Mucosa of rectum (tissue), 2 donors: ENCODE data around the gene CDON.

Experiments used
- H3K27ac ChIP-seq, 2 donors: one replicate each; pipeline ENCODE4 v1.7.0; 2013; ENCODE audit warnings: inconsistent platforms in 2 of 2, low read depth in 2 of 2, low read length in 2 of 2
- H3K27me3 ChIP-seq, 2 donors: one replicate each; pipeline ENCODE4 v1.7.0; 2013; ENCODE audit warnings: low read length in 2 of 2; ENCODE audit not compliant: control insufficient read depth in 2 of 2, insufficient read depth in 2 of 2
- H3K36me3 ChIP-seq, 2 donors: one replicate each; pipeline ENCODE4 v1.7.0; 2013; ENCODE audit warnings: low read length in 2 of 2; ENCODE audit not compliant: control insufficient read depth in 2 of 2, insufficient read depth in 2 of 2
- H3K4me1 ChIP-seq, 2 donors: one replicate each; pipeline ENCODE4 v1.7.0; 2013; ENCODE audit warnings: low read length in 2 of 2, mild to moderate bottlenecking in 1 of 2; ENCODE audit not compliant: control insufficient read depth in 2 of 2, insufficient read depth in 2 of 2
- H3K4me3 ChIP-seq, 2 donors: one replicate each; pipeline ENCODE4 v1.7.0; 2013; ENCODE audit warnings: low read length in 2 of 2
- H3K9ac ChIP-seq, 2 donors: one replicate each; pipeline ENCODE4 v1.7.0; 2013; ENCODE audit warnings: low read length in 2 of 2, low read depth in 1 of 2, mild to moderate bottlenecking in 1 of 2
- H3K9me3 ChIP-seq, 2 donors: one replicate each; pipeline ENCODE4 v1.7.0; 2013; ENCODE audit warnings: low read length in 2 of 2; ENCODE audit not compliant: control insufficient read depth in 2 of 2
- donor health status: healthy.
- donor health status: Normal muscosa, but diverticular disease.

Gene CDON

DNA sequence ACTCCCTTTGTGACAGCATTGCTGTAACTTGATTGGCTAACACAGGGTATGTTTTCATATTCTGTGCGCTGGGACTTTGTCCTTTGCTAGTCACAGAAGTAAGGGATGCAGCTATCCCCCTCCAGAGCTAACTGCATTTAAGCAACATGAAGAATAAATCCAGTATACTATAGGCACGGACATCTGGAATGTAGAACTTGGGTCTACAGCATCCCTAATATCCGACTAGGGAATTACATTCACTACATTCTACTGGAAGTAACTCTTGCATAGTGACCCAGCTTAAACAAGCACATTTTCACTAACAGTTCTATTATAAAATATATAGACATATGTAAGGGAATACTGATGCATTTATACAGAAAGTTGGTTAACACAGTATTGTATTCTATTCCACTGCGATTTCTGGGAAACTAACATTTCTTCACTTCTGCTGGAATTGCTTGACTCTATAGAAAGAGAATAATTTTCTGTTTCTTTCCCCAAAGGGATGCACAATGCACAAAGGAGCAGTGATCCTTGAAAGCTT lies 103.7 kb downstream of the CDON start:
- Histone ChIP-seq H3K4me3 (no peak overlapping the region), H3K9ac (no peak overlapping the region), H3K4me1 (no peaks in the 10 kb centered on the region), H3K27ac (no peak overlapping the region), H3K27me3 (no peaks in the 10 kb centered on the region), H3K9me3 (no peaks in the 10 kb centered on the region), H3K36me3 (no peaks in the 10 kb centered on the region)

DNA sequence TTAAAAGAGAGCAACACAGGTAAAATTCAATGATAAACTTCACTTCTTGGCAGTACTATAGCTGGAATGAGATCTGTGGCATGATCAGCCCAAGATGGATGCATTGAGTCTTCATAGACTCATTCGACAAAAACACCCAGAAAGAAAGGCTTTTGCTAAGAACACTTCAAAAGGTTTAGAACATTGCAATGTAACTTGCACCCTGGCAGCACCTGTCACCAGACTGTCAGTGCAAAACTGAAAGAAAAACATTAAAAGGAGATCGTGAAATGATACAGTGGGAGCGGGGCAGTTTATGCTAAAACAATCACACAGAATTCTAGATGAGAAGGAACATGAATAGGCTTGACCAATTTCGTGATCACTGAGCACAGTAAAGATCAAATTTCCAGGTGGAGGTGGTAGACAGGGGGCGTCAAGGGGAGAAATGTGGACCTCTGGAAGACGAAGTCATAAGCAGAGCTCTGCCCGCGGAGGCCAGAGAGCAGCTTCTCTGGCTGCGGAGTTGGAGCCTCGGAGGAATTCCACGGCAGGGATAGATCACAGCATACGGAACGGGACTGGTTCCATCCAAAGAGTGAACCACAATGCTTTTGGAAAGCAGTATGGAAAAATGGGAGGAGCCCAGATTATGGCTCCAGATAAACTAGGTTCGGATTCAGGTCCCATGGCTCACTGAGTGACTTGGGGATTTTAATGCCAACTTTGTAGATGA lies 104.9 kb downstream of the CDON start:
- H3K9ac ChIP-seq = no peak overlapping the region
- H3K36me3 ChIP-seq = no peaks in the 10 kb centered on the region
- peaks cover 0 to 2% of the 10 kb centered on the region in 2 donors for H3K4me1 ChIP-seq
- no peak overlapping the region for H3K4me3 ChIP-seq
- H3K27ac ChIP-seq = no peak overlapping the region
- no peaks in the 10 kb centered on the region for H3K9me3 ChIP-seq
- H3K27me3 ChIP-seq = no peaks in the 10 kb centered on the region

DNA sequence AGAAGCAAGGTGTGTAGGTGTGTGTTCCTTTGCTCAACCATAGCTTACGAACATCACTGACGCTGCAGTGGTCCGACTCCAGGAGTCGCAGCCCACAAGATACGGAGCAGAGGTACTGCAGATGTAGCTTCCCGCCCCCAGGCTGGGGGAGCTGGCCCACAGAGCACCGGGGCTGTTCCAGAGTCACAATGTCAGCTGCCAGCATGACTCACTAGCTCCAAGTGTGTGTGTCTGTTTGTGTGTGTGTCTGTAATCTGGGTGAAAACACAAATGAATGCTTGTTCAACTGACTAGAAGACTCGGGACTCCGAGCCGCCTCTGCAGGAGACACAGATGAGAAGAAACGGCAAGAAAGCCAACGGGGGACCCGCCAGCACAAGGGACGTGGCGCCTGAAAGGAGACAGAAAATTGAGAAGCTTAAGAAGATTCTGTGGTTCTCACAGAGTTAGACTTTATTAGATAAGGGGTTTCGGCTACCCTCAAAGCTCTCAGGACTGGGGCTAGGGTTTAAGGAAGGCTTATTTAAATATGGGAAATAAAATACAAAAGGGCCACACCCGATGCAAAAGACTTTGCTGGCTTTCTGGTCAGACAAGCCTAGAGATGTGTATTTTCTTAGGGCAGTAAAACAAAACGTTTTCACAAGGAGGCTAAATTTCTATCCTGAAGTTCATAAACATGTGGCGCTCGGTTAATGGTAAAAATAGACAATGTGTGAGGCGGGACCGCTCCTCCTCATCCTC lies 106.1 kb downstream of the CDON start:
- Histone ChIP-seq H3K9ac (no peak overlapping the region), H3K27ac (no peak overlapping the region), H3K27me3 (no peaks in the 10 kb centered on the region), H3K4me1 (peaks cover 0 to 4% of the 10 kb centered on the region in 2 donors), H3K9me3 (no peaks in the 10 kb centered on the region), H3K36me3 (no peaks in the 10 kb centered on the region), H3K4me3 (no peak overlapping the region)

DNA sequence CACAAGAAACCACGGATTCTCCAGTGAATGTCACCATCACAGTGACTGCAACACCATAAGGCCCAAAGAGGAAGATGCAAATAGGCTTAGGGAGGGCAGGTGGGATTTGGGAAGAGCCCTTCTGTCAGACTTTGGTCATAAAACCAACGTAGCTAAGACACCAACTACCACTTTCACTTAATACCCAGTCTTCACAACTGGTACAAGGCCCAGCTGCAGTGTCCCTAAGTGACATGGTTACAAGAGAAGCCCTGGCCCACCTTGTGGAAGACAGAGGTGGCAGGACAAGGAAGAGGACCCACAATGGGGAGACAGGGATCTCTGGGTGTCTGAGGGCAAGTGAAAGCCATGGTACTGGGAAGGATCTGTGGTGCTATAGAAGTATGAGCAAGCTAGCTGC lies 106.8 kb downstream of the CDON start:
- H3K36me3 ChIP-seq = no peaks in the 10 kb centered on the region
- H3K4me3 ChIP-seq = no peak overlapping the region
- H3K9ac ChIP-seq = no peak overlapping the region
- H3K9me3 ChIP-seq = no peaks in the 10 kb centered on the region
- peaks cover 0 to 4% of the 10 kb centered on the region in 2 donors for H3K4me1 ChIP-seq
- H3K27me3 ChIP-seq = no peaks in the 10 kb centered on the region
- no peak overlapping the region for H3K27ac ChIP-seq

DNA sequence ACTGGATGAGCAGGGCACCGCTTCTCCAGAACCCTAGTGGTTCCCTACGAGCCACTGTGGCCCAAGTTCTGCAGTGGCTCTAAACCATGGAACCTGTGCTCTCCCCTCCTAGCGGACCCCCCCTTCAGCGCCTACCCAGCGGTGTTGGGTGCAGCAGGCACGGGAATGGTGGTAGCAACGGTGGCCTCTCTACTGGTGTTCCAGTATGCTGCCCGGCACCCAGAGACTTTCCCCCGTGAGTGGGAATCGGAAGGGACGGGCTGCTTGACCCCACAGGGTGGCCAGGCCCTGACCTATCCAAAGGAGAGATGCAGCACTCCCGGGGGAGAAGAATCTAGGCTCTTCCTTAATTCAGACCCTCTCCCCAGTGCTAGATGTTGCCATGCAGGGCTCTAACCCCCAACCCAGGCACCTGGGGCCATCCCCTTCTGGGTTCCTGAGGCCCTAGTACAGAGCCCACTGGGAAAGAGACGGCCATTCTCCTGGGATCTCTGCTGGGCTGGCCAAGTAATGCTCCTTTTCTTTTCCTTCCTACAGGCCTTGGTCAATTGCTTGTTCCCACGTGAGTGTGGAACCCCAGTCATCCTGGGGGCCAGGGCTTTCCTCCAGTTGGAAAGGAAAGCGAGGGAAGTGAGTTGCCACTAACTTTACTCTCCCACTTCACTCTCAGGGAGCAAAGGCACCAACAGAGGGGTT lies 107.6 kb downstream of the CDON start:
- Histone ChIP-seq H3K4me1 (peaks cover 0 to 4% of the 10 kb centered on the region in 2 donors), H3K9me3 (no peaks in the 10 kb centered on the region), H3K9ac (no peak overlapping the region), H3K27ac (no peak overlapping the region), H3K4me3 (no peak overlapping the region), H3K27me3 (no peaks in the 10 kb centered on the region), H3K36me3 (no peaks in the 10 kb centered on the region)

DNA sequence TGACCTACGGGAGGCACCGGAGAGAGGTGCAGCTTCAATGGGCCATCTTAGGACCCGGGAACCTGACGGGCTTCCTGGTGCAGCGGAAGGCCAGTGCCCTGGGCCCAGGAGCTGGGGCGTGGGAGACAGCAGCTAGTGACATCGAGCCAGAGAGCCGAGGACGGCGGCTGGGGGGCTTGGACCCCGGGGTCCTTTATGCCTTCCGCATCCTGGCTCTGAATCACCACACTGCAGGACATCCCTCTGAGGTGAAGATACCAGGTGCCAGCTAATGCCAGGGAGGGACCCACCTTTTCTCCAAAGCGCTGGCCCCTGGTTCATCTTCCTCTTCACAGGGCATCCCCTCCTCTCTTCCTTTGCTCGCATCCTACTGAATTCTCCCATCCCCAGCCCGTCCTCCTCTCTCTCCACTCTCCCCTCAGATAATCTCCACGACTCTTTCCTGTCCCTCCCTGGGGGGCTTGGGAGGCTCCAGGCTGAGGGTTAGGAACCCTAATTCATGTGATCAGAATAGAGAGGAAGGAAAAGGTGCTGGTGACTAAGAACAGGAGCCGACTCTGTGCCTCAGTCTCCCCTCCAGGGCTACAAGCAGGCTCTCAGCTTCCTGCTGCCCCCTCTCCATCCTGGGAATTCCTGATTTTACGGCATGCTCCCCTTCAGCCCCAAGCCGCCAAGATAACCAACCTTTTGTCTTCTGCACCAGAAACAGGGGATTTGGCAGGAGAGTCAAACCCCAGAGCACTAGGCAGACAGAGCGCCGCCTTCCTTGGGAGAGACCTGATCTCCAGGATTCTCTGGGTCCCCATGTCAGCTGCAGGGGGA lies 108.3 kb downstream of the CDON start:
- H3K4me3 ChIP-seq = no peak overlapping the region
- H3K4me1 ChIP-seq = peaks cover 0 to 4% of the 10 kb centered on the region in 2 donors
- no peaks in the 10 kb centered on the region for H3K36me3 ChIP-seq
- H3K27me3 ChIP-seq = no peaks in the 10 kb centered on the region
- H3K9me3 ChIP-seq = no peaks in the 10 kb centered on the region
- H3K27ac ChIP-seq = no peak overlapping the region
- H3K9ac ChIP-seq = no peak overlapping the region

DNA sequence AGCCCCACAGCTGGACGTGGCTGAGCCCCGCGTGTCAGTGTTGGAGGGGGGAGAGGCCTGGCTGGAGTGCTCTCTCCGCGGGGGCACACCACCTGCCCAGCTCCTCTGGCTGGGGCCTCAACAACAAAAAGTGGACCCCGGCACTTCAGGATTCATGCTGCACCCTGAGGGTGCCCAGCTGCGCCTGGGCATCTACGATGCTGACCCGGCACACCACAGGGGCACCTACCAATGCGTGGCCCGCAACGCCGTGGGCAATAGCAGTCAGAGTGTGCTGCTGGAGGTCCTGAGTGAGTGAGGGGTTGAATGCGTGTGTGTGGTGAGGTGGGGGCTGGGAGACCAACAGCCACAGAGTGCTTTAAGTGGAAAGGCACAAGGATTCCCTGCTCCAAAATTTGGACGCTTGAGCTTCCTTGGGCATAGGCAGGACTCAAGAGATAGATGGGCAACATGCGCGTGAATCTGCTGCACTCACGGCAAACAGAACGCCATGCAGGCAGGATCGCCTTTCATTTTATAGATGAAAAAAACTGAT lies 109.2 kb downstream of the CDON start:
- H3K9ac ChIP-seq = no peak overlapping the region
- H3K4me1 ChIP-seq = peaks cover 0 to 4% of the 10 kb centered on the region in 2 donors
- no peaks in the 10 kb centered on the region for H3K9me3 ChIP-seq
- H3K27me3 ChIP-seq = no peaks in the 10 kb centered on the region
- H3K27ac ChIP-seq = no peak overlapping the region
- H3K4me3 ChIP-seq = no peak overlapping the region
- no peaks in the 10 kb centered on the region for H3K36me3 ChIP-seq

DNA sequence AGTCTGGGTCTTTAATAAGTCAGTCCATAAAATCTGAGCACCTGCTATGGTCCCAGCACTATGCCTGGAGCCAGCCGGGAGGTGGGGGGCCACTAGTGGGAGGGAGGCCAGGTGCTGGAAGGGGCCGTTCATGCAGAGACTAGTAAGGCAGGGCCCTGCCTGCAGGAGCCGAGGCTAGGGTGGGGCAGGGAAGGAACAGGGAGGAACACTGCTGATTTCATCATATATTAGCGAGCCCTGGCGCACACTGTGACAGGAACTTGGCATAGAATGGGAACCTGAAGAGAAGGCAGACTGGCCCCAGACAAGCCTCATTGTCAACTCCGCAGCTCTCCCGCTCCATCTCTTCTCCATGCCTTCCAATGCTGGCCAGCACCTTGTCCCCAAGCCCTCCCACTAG lies 109.7 kb downstream of the CDON start:
- Histone ChIP-seq H3K4me1 (peaks cover 0 to 4% of the 10 kb centered on the region in 2 donors), H3K36me3 (no peaks in the 10 kb centered on the region), H3K27ac (no peak overlapping the region), H3K4me3 (no peak overlapping the region), H3K9me3 (no peaks in the 10 kb centered on the region), H3K9ac (peak overlapping the region in 1 of 2 donors; percentile 11), H3K27me3 (no peaks in the 10 kb centered on the region)

DNA sequence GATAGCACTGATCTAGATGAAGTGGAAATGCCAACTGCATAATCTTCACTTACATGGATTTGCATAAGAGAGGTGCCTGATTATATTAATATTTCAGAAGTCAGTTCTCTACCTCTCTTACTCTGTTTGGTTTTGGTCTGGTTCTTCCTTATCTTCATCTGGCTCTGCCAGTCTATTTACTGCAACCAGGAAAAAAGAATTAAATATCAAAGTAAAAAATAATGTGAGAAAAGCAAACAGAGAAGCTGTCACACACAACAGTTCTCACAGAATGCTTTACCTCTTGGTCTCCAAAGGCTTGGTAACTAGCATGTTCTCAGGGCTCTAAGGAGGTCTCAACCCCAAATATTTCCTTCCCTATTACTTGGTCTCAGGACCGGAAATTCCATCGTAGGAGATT lies 110.1 kb downstream of the CDON start:
- Histone ChIP-seq H3K4me1 (peaks cover 0 to 4% of the 10 kb centered on the region in 2 donors), H3K27me3 (no peaks in the 10 kb centered on the region), H3K4me3 (no peak overlapping the region), H3K9ac (peak overlapping the region in 1 of 2 donors; percentile 11), H3K27ac (no peak overlapping the region), H3K9me3 (no peaks in the 10 kb centered on the region), H3K36me3 (no peaks in the 10 kb centered on the region)
